ENCODE data around the gene AGBL3.

- TF ChIP-seq, protein P1, sequence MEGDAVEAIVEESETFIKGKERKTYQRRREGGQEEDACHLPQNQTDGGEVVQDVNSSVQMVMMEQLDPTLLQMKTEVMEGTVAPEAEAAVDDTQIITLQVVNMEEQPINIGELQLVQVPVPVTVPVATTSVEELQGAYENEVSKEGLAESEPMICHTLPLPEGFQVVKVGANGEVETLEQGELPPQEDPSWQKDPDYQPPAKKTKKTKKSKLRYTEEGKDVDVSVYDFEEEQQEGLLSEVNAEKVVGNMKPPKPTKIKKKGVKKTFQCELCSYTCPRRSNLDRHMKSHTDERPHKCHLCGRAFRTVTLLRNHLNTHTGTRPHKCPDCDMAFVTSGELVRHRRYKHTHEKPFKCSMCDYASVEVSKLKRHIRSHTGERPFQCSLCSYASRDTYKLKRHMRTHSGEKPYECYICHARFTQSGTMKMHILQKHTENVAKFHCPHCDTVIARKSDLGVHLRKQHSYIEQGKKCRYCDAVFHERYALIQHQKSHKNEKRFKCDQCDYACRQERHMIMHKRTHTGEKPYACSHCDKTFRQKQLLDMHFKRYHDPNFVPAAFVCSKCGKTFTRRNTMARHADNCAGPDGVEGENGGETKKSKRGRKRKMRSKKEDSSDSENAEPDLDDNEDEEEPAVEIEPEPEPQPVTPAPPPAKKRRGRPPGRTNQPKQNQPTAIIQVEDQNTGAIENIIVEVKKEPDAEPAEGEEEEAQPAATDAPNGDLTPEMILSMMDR (IDR thresholded peaks at IDR 0.05; ENCODE audit: low read length): no peak
- no peak for TF ChIP-seq EZH2 (optimal IDR thresholded peaks at IDR 0.05; ENCODE audit: low read depth, low read length)
These were observed 143.3 kb downstream of the AGBL3 start for GRCh38 chr7:135129579-135129978.

Data from MM.1S (cell line).